Osteocyte (in vitro differentiated cells): Measurements from ENCODE around the gene ZNF326. TPM values are rescaled to one million over a fixed set of nuclear protein-coding genes. Genes with fewer than 3 reads are reported as not detected.
"Not testable (repeated sequence)": the region's sequence is repeated elsewhere in the genome, so short reads cannot be mapped to it uniquely, and the experiment has no call there.

Source experiments
- DNase-seq: peaks from one replicate; pipeline ENCODE4 v3.0.0; 2021; ENCODE audit warnings: mixed read lengths; ENCODE audit not compliant: unreplicated experiment; ENCODE audit errors: extremely low spot score
- H3K27ac Mint-ChIP-seq: one replicate; pipeline ENCODE4 v1.8.0; 2021; ENCODE audit warnings: mild to moderate bottlenecking, mixed read lengths; ENCODE audit not compliant: unreplicated experiment
- H3K27me3 Mint-ChIP-seq: one replicate; pipeline ENCODE4 v1.8.0; 2021; ENCODE audit warnings: mixed read lengths; ENCODE audit not compliant: unreplicated experiment
- H3K36me3 Mint-ChIP-seq: one replicate; pipeline ENCODE4 v1.8.0; 2021; ENCODE audit warnings: mixed read lengths; ENCODE audit not compliant: unreplicated experiment
- H3K4me1 Mint-ChIP-seq: one replicate; pipeline ENCODE4 v1.8.0; 2021; ENCODE audit warnings: mixed read lengths; ENCODE audit not compliant: unreplicated experiment
- H3K4me3 Mint-ChIP-seq: one replicate; pipeline ENCODE4 v1.8.0; 2021; ENCODE audit warnings: mild to moderate bottlenecking, moderate library complexity, mixed read lengths; ENCODE audit not compliant: unreplicated experiment
- H3K9me3 Mint-ChIP-seq: one replicate; pipeline ENCODE4 v1.8.0; 2021; ENCODE audit warnings: mixed read lengths; ENCODE audit not compliant: unreplicated experiment
- CTCF ChIP-seq: fragments of 200-600 bp; sonication (generic); IDR thresholded peaks from 2 replicates; pipeline ENCODE4 v1.5.0; 2021; ENCODE audit warnings: antibody characterized with exemption, mild to moderate bottlenecking, moderate library complexity
- total RNA-seq: library from RNA; stranded (reverse); gene quantifications from 2 replicates; pipeline ENCODE4 v1.2.1, GENCODE V29; 2021

Gene ZNF326
- total RNA-seq, 1 donor from 2014 or later, result 33.4 TPM

- Mint-ChIP-seq H3K4me1 (no peaks in the 10 kb centered on the region), H3K4me3 (no peak overlapping the region), H3K27me3 (peaks cover 29% of the 10 kb centered on the region), H3K9me3 (no peaks in the 10 kb centered on the region), H3K36me3 (no peaks in the 10 kb centered on the region), H3K27ac (no peak overlapping the region)
- no peak for DNase-seq
- TF ChIP-seq CTCF, result peak; percentile 67
Observed at GRCh38 chr1:90045853-90046563, 51.1 kb downstream of the ZNF326 start.

GRCh38 chr1:90046635-90047034 lies 51.7 kb downstream of the ZNF326 start:
- H3K4me1 Mint-ChIP-seq, result no peaks in the 10 kb centered on the region
- H3K27ac Mint-ChIP-seq, result no peak overlapping the region
- TF ChIP-seq CTCF, result no peak
- H3K4me3 Mint-ChIP-seq, result no peak overlapping the region
- DNase-seq, result no peak
- no peaks in the 10 kb centered on the region for H3K9me3 Mint-ChIP-seq
- peaks cover 35% of the 10 kb centered on the region for H3K27me3 Mint-ChIP-seq
- no peaks in the 10 kb centered on the region for H3K36me3 Mint-ChIP-seq

- no peaks in the 10 kb centered on the region for H3K9me3 Mint-ChIP-seq
- H3K27me3 Mint-ChIP-seq, result peaks cover 40% of the 10 kb centered on the region
Observed at GRCh38 chr1:90048043-90048442, 53.1 kb downstream of the ZNF326 start.

GRCh38 chr1:90062700-90063643 lies 68.1 kb downstream of the ZNF326 start:
- not testable (repeated sequence) for H3K9me3 Mint-ChIP-seq, H3K27ac Mint-ChIP-seq, H3K4me1 Mint-ChIP-seq, H3K36me3 Mint-ChIP-seq, H3K4me3 Mint-ChIP-seq, DNase-seq
- H3K27me3 Mint-ChIP-seq, result peaks cover 39% of the 10 kb centered on the region

More at GRCh38 chr1:90048043-90048442, 53.1 kb downstream of the ZNF326 start:
- no peak overlapping the region for H3K27ac Mint-ChIP-seq
- TF ChIP-seq CTCF, result no peak
- H3K4me3 Mint-ChIP-seq, result no peak overlapping the region
- no peak for DNase-seq
- H3K4me1 Mint-ChIP-seq, result no peaks in the 10 kb centered on the region
- no peaks in the 10 kb centered on the region for H3K36me3 Mint-ChIP-seq

GRCh38 chr1:90064109-90064508 lies 69.2 kb downstream of the ZNF326 start:
- H3K4me1 Mint-ChIP-seq, H3K36me3 Mint-ChIP-seq, H3K9me3 Mint-ChIP-seq, DNase-seq, H3K27ac Mint-ChIP-seq, H3K4me3 Mint-ChIP-seq: not testable (repeated sequence)
- H3K27me3 Mint-ChIP-seq, result peaks cover 41% of the 10 kb centered on the region
